Adipocyte (in vitro differentiated cells): ENCODE results near the gene TAF1A.
"Not testable (repeated sequence)": the region's sequence is repeated elsewhere in the genome, so short reads cannot be mapped to it uniquely, and the experiment has no call there.

Experiments
- DNase-seq: peaks from one replicate; pipeline ENCODE4 v3.0.0-alpha.2; 2015; ENCODE audit warnings: low read depth
- H3K27me3 ChIP-seq: replicated peaks from 2 replicates; pipeline ENCODE4 v1.7.0; 2013; ENCODE audit warnings: mild to moderate bottlenecking, low read length, moderate library complexity; ENCODE audit not compliant: control insufficient read depth, insufficient read depth
- H3K36me3 ChIP-seq: 2 replicates; pipeline ENCODE4 v1.7.0; 2013; ENCODE audit warnings: low read length, mild to moderate bottlenecking, moderate library complexity; ENCODE audit not compliant: control insufficient read depth, insufficient read depth, severe bottlenecking
- H3K4me1 ChIP-seq: 2 replicates; pipeline ENCODE4 v1.7.0; 2013; ENCODE audit warnings: mild to moderate bottlenecking, low read length, moderate library complexity; ENCODE audit not compliant: control insufficient read depth, insufficient read depth
- H3K4me3 ChIP-seq: 2 replicates; pipeline ENCODE4 v1.7.0; 2013; ENCODE audit warnings: mild to moderate bottlenecking, low read length, moderate library complexity
- H3K9ac ChIP-seq: 2 replicates; pipeline ENCODE4 v1.7.0; 2013; ENCODE audit warnings: mild to moderate bottlenecking, low read length, moderate library complexity
- H3K9me3 ChIP-seq: 2 replicates; pipeline ENCODE4 v1.7.0; 2013; ENCODE audit warnings: mild to moderate bottlenecking, low read length, moderate library complexity; ENCODE audit not compliant: control insufficient read depth

Gene TAF1A

DNA sequence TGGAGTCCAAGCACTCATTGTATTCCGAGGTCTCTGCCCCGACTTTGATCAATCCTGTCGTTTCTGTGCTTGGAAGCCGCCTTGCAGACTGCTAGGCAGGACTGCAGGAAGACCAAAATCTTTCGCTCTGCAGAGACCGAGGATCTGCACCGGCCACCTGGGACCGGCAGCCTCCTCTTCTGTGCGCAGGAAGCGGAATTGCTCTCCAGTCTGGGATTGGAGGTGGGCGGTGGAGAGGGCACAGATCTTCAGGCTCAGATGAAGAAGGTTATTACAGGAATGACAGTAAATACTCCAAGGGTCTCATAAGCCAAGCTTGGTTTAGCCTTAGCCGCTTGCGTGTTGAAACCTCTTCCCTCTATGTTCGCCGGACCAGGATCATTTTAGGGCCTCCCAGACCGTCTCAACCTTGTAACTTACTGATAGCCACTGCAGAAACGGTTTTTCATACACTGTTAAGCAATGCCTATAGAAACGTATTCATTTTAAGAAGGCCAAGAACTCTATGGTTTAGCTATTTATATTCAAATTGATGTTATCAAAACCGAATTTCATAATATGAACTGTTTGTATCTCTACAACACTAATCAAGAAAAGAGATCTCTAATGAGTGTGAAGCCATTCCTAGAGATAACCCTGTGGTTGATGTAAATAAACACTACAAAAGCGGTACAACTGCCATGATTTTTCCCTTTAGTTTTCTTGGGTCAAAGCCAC is 29.3 kb upstream of the TAF1A start:
- Histone ChIP-seq H3K4me1 (peaks cover 22% of the 10 kb centered on the region), H3K9ac (peak overlapping the region; percentile 87), H3K27me3 (no peaks in the 10 kb centered on the region), H3K9me3 (no peaks in the 10 kb centered on the region), H3K4me3 (peak overlapping the region; percentile 93), H3K36me3 (peaks cover 16% of the 10 kb centered on the region)
- DNase-seq = peak; percentile 60

DNA sequence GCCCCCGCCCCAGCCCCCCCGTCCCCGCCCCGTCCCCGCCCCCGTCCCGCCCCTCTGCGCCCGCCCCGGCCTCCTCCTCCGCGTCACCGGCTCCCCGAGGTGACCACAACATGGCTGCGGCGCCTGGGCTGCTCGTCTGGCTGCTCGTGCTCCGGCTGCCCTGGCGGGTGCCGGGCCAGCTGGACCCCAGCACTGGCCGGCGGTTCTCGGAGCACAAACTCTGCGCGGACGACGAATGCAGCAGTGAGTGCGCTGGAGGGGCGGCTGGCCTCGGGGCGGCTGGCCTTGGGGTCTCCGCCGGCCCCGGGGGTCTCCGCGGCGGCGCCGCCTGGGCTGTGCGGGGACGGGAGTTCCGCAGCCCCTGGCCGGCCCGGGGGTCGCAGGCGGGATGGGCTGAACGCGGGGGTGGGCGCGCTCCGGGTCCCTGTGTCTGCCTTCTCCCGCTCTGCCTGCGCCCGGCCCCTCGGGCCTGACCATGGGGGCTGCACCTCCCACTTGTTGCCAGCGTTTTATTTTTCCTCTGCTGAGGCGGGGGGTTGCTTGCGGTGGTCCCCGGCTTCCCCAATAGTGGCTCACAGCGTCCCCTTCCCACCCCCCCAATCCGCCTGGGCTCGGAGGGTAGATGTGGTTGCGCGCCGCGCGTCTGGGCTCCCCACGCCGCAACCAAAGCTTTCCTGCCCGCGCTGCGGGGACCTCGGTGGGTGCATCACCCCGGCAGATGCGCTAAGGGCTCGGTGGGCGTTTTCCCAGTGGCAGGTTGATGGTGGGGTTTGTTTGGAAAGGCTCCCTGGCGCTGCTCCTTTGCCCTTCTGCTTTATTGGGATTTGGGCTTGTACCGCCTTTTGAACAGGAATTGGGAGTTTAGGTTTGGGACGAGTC is 28.5 kb upstream of the TAF1A start, which contains the start of gene MIA3:
Gene MIA3 (plus strand): TSS at position 97 of the 879 bp plus-strand sequence. CDS start 14 bp downstream, at position 111.
- H3K9ac ChIP-seq = peak within 1 kb of the TSS; percentile 87
- no peaks in the 10 kb centered on the region for H3K9me3 ChIP-seq
- peaks cover 22% of the 10 kb centered on the region for H3K4me1 ChIP-seq
- H3K27me3 ChIP-seq = no peaks in the 10 kb centered on the region
- H3K4me3 ChIP-seq = peak within 1 kb of the TSS; percentile 93
- DNase-seq = peak; percentile 69
- peaks cover 8% of the 10 kb centered on the region for H3K36me3 ChIP-seq

DNA sequence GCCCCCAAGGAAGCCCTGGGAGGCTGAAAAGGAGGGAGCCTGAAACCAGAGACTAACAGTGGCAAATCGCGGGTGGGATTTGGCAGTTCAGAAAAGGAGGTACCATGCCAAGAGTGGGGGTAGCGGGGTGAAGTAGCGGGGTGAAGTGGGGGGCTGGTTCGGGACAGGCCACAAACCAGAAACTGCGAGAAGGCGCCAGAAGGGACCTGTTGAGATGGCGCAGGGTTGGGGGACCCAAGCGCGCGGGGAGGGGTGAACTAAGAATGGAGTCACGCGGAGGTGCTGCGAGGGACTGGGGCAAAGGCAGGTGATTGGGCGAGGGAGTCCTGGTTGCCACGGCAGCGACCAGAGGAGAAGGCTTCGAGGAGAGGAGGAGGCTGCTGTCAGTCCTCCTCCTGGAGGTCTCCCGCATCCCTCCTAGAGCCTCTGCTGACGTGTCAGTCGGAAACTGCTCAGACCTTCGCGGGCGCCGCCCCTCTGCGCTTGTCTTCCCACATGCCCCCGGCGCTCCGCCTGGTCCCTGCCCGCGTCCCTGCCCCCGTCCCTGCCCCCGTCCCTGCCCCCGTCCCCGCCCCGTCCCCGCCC is 27.7 kb upstream of the TAF1A start:
- H3K9ac ChIP-seq = peak overlapping the region; percentile 64
- H3K27me3 ChIP-seq = no peaks in the 10 kb centered on the region
- H3K9me3 ChIP-seq = no peaks in the 10 kb centered on the region
- peak; percentile 99 for DNase-seq
- H3K4me3 ChIP-seq = peak overlapping the region; percentile 79
- peaks cover under 1% of the 10 kb centered on the region for H3K36me3 ChIP-seq
- peaks cover 22% of the 10 kb centered on the region for H3K4me1 ChIP-seq

DNA sequence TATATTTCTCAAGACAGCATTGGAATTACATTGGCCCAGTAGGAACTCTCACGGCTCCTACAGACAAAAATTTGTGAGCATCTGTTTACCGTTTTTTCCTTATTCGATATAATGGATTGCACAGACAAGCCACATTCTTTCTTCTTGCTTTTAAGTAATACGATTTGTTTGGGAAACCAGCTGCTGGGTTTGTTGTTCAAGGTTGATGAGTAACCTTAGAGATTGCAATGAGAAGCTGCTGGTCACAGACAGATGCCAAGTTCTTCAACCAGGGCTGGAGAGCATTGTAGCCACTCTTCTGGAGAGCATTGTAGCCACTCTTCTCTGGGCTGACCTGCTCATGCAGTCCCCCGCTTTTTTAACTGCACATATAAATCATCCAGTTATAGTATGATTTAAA is 26.8 kb upstream of the TAF1A start:
- Histone ChIP-seq H3K4me3 (no peak overlapping the region), H3K36me3 (no peaks in the 10 kb centered on the region), H3K27me3 (no peaks in the 10 kb centered on the region), H3K4me1 (peaks cover 22% of the 10 kb centered on the region), H3K9ac (no peak overlapping the region), H3K9me3 (no peaks in the 10 kb centered on the region)
- peak; percentile 80 for DNase-seq

DNA sequence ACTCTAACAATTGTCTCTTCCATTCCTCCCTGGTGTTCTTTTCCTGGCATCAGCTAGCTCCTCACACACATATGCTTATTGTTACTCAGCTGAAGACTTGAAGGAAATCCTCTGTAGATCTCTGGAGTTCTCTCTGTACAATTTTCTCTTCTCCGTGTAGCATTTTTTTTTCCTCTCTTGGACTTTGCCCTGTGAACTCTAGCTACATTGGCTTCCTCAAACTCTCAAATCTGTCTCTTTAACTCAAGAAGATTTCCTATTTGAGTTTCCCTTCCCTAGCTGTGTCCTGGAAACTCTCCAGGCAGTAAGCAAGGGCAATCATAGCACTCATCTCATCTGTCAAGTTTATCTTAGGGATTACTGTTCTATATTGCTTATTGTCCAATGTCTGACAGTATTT is 23.9 kb upstream of the TAF1A start:
- Histone ChIP-seq H3K9ac (no peak overlapping the region), H3K36me3 (no peaks in the 10 kb centered on the region), H3K9me3 (no peaks in the 10 kb centered on the region), H3K4me3 (no peak overlapping the region), H3K27me3 (no peaks in the 10 kb centered on the region), H3K4me1 (peaks cover 14% of the 10 kb centered on the region)
- no peak for DNase-seq

DNA sequence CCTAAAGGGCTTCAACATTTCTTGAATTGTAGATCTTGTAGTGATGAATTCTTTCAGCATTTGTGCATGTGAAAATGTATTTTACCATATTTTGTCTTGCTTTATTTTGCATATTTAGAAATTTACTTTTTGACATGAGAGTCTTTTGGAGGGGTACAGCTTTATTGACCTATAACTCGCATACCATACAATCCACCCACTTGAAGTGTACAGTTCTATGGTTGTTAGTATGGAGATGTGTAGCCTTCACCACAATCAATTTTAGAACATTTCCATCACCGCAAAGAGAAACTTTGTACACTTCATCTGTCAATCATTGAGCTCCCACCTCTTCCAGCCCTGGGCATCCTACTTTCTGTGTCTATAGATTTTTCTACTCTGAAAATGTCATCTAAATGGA is 21.0 kb upstream of the TAF1A start:
- no peak overlapping the region for H3K9ac ChIP-seq
- DNase-seq = no peak
- no peaks in the 10 kb centered on the region for H3K36me3 ChIP-seq
- H3K4me3 ChIP-seq = no peak overlapping the region
- no peaks in the 10 kb centered on the region for H3K9me3 ChIP-seq
- H3K4me1 ChIP-seq = no peaks in the 10 kb centered on the region
- H3K27me3 ChIP-seq = no peaks in the 10 kb centered on the region

DNA sequence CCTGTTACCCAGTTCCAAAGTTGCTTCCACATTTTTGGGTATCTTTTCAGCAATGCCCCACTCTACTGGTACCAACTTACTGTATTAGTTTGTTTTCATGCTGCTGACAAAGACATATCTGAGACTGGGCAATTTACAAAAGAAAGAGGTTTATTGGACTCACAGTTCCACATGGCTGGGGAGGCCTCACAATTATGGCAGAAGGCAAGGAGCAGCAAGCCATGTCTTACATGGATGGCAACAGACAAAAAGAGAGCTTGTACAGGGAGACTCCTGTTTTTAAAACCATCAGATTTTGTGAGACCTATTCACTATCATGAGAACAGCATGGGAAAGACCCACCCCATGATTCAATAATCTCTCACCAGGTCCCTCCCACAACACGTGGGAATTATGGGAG is 19.4 kb upstream of the TAF1A start:
- not testable (repeated sequence) for H3K4me1 ChIP-seq, H3K9me3 ChIP-seq, H3K9ac ChIP-seq, H3K27me3 ChIP-seq, DNase-seq, H3K36me3 ChIP-seq, H3K4me3 ChIP-seq

DNA sequence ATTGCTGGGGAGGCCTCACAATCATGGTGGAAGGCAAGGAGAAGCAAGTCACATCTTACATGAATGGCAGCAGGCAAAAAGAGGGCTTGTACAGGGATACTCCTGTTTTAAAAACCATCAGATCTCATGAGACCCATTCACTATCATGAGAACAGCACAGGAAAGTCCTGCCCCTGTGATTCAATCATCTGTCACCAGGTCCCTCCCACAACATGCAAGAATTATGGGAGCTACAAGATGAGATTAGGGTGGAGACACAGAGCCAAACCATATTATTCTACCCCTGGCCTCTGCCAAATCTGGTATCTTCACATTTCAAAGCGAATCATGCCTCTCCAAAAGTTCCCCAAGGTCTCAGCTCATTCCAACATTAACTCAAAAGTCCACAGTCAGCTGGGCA is 17.0 kb upstream of the TAF1A start:
- H3K4me3 ChIP-seq = no peak overlapping the region
- no peaks in the 10 kb centered on the region for H3K27me3 ChIP-seq
- H3K36me3 ChIP-seq = no peaks in the 10 kb centered on the region
- no peak overlapping the region for H3K9ac ChIP-seq
- DNase-seq = no peak
- H3K9me3 ChIP-seq = no peaks in the 10 kb centered on the region
- no peaks in the 10 kb centered on the region for H3K4me1 ChIP-seq

DNA sequence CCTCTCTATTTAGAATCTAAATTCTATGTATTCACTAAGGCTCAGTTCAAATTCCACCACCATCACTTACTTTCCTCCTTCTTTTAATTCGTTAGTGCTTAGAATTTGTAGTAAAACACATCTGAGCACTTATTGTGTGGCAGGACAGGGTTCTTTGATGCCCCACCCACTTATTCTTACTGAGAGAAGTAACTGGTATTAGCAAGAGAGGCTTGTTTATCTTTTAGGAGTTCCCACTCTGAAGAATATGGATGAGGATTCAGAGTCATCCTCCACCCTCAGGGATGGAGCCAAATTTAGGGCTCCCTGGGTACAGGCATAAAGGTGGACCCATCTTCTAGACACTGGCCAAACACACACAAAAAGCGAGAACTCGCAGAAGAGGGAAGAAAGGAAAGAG is 11.5 kb upstream of the TAF1A start:
- no peaks in the 10 kb centered on the region for H3K27me3 ChIP-seq
- H3K4me3 ChIP-seq = no peak overlapping the region
- H3K36me3 ChIP-seq = no peaks in the 10 kb centered on the region
- no peak for DNase-seq
- H3K9me3 ChIP-seq = no peaks in the 10 kb centered on the region
- no peak overlapping the region for H3K9ac ChIP-seq
- no peaks in the 10 kb centered on the region for H3K4me1 ChIP-seq

DNA sequence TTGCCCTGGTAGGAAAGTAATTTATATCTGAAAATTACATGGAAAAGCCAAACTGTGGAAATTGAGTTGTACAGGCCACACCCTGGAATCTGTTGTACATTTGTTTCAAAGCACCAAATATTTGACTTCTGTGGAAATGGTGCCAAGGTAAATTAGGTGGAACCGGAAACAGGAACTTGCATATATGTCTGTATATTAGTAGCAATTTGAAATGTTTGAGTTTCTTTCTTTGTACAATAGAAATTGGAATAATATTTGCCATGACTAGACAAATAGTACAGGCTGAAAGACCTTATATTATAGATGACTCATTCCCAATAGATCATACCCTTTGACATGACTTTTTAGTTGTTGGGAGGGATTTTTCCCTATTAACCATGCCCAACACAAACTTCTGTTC is 10.5 kb upstream of the TAF1A start:
- H3K4me1 ChIP-seq = no peaks in the 10 kb centered on the region
- H3K4me3 ChIP-seq = no peak overlapping the region
- peak; percentile 22 for DNase-seq
- no peak overlapping the region for H3K9ac ChIP-seq
- no peaks in the 10 kb centered on the region for H3K36me3 ChIP-seq
- H3K9me3 ChIP-seq = no peaks in the 10 kb centered on the region
- H3K27me3 ChIP-seq = no peaks in the 10 kb centered on the region

DNA sequence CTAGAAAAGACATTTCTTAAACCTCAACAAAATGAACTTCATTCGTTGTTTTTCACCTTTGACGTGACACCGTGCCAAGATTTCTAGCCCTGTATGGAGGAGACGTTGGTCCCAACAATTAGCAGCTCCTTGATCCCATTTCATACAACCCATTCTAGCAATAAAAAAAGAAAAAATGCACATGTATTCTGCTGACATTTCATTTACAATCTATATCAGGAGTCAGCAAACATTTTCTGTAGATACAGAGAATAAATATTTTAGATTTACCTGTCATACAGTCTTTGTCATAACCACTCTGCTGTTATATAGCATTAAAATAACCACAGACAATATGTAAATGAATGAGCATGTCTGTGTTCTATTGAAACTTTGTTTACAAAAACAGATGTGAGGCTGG is 7.0 kb upstream of the TAF1A start:
- Histone ChIP-seq H3K27me3 (no peaks in the 10 kb centered on the region), H3K36me3 (no peaks in the 10 kb centered on the region), H3K9ac (no peak overlapping the region), H3K4me3 (no peak overlapping the region), H3K4me1 (no peaks in the 10 kb centered on the region), H3K9me3 (no peaks in the 10 kb centered on the region)
- DNase-seq = no peak
